GM23338 (cell line): ENCODE measurements around the gene FOXO3. TPM values are rescaled to one million over a fixed set of nuclear protein-coding genes. Genes with fewer than 3 reads are reported as not detected.

Experiments
- ATAC-seq: fragments of 200-7000 bp; cut with Tn5 transposase; 3 replicates; pipeline ENCODE4 v1.9.1; 2020
- DNase-seq: peaks from one replicate; pipeline ENCODE4 v3.0.0-alpha.2; 2015; ENCODE audit warnings: low spot score
- H2AFZ ChIP-seq: fragments of 200-600 bp; sonication (generic); 2 replicates; pipeline ENCODE4 v1.8.0; 2016; ENCODE audit warnings: antibody characterized with exemption, mild to moderate bottlenecking, moderate library complexity
- H3F3A ChIP-seq: fragments of 200-600 bp; sonication (generic); replicated peaks from 2 replicates; pipeline ENCODE4 v1.8.0; 2017; ENCODE audit warnings: antibody characterized with exemption, mixed run types, low read depth
- H3K27ac ChIP-seq: fragments of 200-600 bp; sonication (generic); 2 replicates; pipeline ENCODE4 v1.6.1; 2016; ENCODE audit warnings: low read depth
- H3K27me3 ChIP-seq: fragments of 200-600 bp; sonication (generic); 2 replicates; pipeline ENCODE4 v1.8.0; 2016; ENCODE audit warnings: mild to moderate bottlenecking, mixed run types, moderate library complexity; ENCODE audit not compliant: insufficient read depth
- H3K36me3 ChIP-seq: fragments of 200-600 bp; sonication (generic); 2 replicates; pipeline ENCODE4 v1.8.0; 2016; ENCODE audit warnings: mild to moderate bottlenecking; ENCODE audit not compliant: insufficient read depth
- H3K4me1 ChIP-seq: fragments of 200-600 bp; sonication (generic); 2 replicates; pipeline ENCODE4 v1.8.0; 2016; ENCODE audit warnings: mild to moderate bottlenecking, moderate library complexity; ENCODE audit not compliant: insufficient read depth
- H3K4me2 ChIP-seq: fragments of 200-600 bp; sonication (generic); 2 replicates; pipeline ENCODE4 v1.7.1; 2017; ENCODE audit warnings: mixed run types
- H3K4me3 ChIP-seq: fragments of 200-600 bp; sonication (generic); 2 replicates; pipeline ENCODE4 v1.6.1; 2016; ENCODE audit warnings: mixed run types
- H3K79me2 ChIP-seq: fragments of 200-600 bp; sonication (generic); replicated peaks from 2 replicates; pipeline ENCODE4 v1.8.0; 2017; ENCODE audit warnings: mild to moderate bottlenecking; ENCODE audit not compliant: insufficient read depth
- H3K9me2 ChIP-seq: fragments of 200-600 bp; sonication (generic); 2 replicates; pipeline ENCODE4 v1.8.0; 2017; ENCODE audit not compliant: insufficient read depth
- H4K20me1 ChIP-seq: fragments of 200-600 bp; sonication (generic); replicated peaks from 2 replicates; pipeline ENCODE4 v1.8.0; 2017; ENCODE audit warnings: mild to moderate bottlenecking; ENCODE audit not compliant: insufficient read depth
- H3K27ac Mint-ChIP-seq: 2 replicates; pipeline ENCODE4 v1.8.0; 2020; ENCODE audit warnings: inconsistent platforms, mild to moderate bottlenecking, moderate library complexity, mixed read lengths
- H3K27me3 Mint-ChIP-seq: 3 replicates; pipeline ENCODE4 v1.8.0; 2022; ENCODE audit warnings: low read depth, mild to moderate bottlenecking, moderate library complexity, mixed read lengths, inconsistent platforms; ENCODE audit not compliant: insufficient read depth, poor library complexity
- H3K36me3 Mint-ChIP-seq: 3 replicates; pipeline ENCODE4 v1.8.0; 2021; ENCODE audit warnings: low read depth, mild to moderate bottlenecking, inconsistent platforms, moderate library complexity, mixed read lengths
- H3K4me1 Mint-ChIP-seq: 3 replicates; pipeline ENCODE4 v1.8.0; 2020; ENCODE audit warnings: mild to moderate bottlenecking, inconsistent platforms, mixed read lengths
- H3K4me3 Mint-ChIP-seq: 3 replicates; pipeline ENCODE4 v1.8.0; 2021; ENCODE audit warnings: moderate library complexity, mild to moderate bottlenecking, inconsistent platforms, mixed read lengths
- H3K9me3 Mint-ChIP-seq: 3 replicates; pipeline ENCODE4 v1.8.0; 2020; ENCODE audit warnings: moderate library complexity, mild to moderate bottlenecking, inconsistent platforms, mixed read lengths
- CTCF ChIP-seq, 2 experiments: fragments of 200-600 bp in 1 of 2; sonication (generic) in 1 of 2; conservative IDR thresholded peaks; 2 replicates each; pipeline versions ENCODE4 v1.5.1 to v1.6.1; 2016 to 2017; ENCODE audit warnings: antibody characterized with exemption in 2 of 2, low read depth in 2 of 2, mild to moderate bottlenecking in 2 of 2, moderate library complexity in 1 of 2
- JUNB ChIP-seq: IDR thresholded peaks from one replicate; pipeline ENCODE4 v1.6.1; 2016; ENCODE audit warnings: antibody characterized with exemption; ENCODE audit not compliant: unreplicated experiment
- POLR2AphosphoS5 ChIP-seq: IDR thresholded peaks from 2 replicates; pipeline ENCODE4 v1.6.1; 2016; ENCODE audit warnings: antibody characterized with exemption, low read depth
- REST ChIP-seq: IDR thresholded peaks from one replicate; pipeline ENCODE4 v1.6.1; 2018; ENCODE audit warnings: antibody characterized with exemption; ENCODE audit not compliant: unreplicated experiment
- ZNF462 ChIP-seq: fragments of 250-450 bp; sonication (Bioruptor Pico); IDR thresholded peaks from 2 replicates; pipeline ENCODE4 v1.5.0; 2020; ENCODE audit warnings: mild to moderate bottlenecking, moderate library complexity
- polyA plus RNA-seq: library from polyadenylated mRNA; unstranded; fragments of >200 nt; fragmentation: Nextera tagmentation; extraction: Ambion mirVana; gene quantifications from 2 replicates; pipeline ENCODE4 v1.2.1, GENCODE V29; 2016
- total RNA-seq: library from RNA; depleted of rRNA; stranded (reverse); fragments of >200 nt; shearing (Covaris generic); gene quantifications from 2 replicates; pipeline ENCODE4 v1.2.3, GENCODE V29; 2014

FOXO3 gene
- total and polyA plus RNA-seq, 2 experiments from 2014 or later = 9.8 to 20.2 TPM

GRCh38 chr6:108667993-108668392, 107.3 kb downstream of the FOXO3 start (continued):
- TF ChIP-seq CTCF (conservative IDR thresholded peaks at IDR 0.05; ENCODE audit: low read depth in 2 of 2) = no peak
- no peak for TF ChIP-seq ZNF462 (CRISPR knock-in tag)
- no peak for TF ChIP-seq POLR2AphosphoS5
- no peak for TF ChIP-seq JUNB

- H3K79me2 ChIP-seq = peaks cover 59% of the 10 kb centered on the region
- no peaks in the 10 kb centered on the region; the same call in 1 of the 2 replicates for H4K20me1 ChIP-seq
- no peak for TF ChIP-seq JUNB
- no peak for TF ChIP-seq REST
These were observed 109.0 kb downstream of the FOXO3 start for GRCh38 chr6:108669673-108670072.

More at GRCh38 chr6:108669673-108670072, 109.0 kb downstream of the FOXO3 start:
- DNase-seq (no peak), ATAC-seq (no peak)
- Histone ChIP-seq H3K4me2 (no peak overlapping the region), H2AFZ (no peak overlapping the region), H3K36me3 (no peaks in the 10 kb centered on the region), H3K27ac (no peak overlapping the region), H3K27me3 (no peaks in the 10 kb centered on the region), H3K9me2 (no peaks in the 10 kb centered on the region), H3K4me1 (peaks cover 40% of the 10 kb centered on the region), H3K4me3 (no peak overlapping the region), H3F3A (no peaks in the 10 kb centered on the region)
- Mint-ChIP-seq H3K36me3 (peaks cover 8% of the 10 kb centered on the region), H3K4me3 (no peak overlapping the region), H3K27ac (no peak overlapping the region), H3K27me3 (peaks cover 8% of the 10 kb centered on the region), H3K9me3 (no peaks in the 10 kb centered on the region; the same call in 2 of the 3 replicates), H3K4me1 (peaks cover 63% of the 10 kb centered on the region)
